SHP77 treated with DMSO at 0.1 percent for 48 hours (cell line): ENCODE measurements around the gene RNASE8.
"Not testable (repeated sequence)": the region's sequence is repeated elsewhere in the genome, so short reads cannot be mapped to it uniquely, and the experiment has no call there.

Source experiments
- DNase-seq: peaks from one replicate; lab custom pipeline; 2025; lab: John Stamatoyannopoulos, UW

RNASE8 gene

GRCh38 chr14:21057803-21058675 is at the start of gene RNASE8:
RNASE8 (plus strand) TSS chr14:21057822; CDS start chr14:21057893, 71 bp downstream.
- no peak for DNase-seq

- not testable (repeated sequence) for DNase-seq
Observed at GRCh38 chr14:21009721-21010120, 47.9 kb upstream of the RNASE8 start.

- no peak for DNase-seq
Observed at GRCh38 chr14:21011136-21011535, 46.5 kb upstream of the RNASE8 start.

GRCh38 chr14:21014761-21015190 is 42.8 kb upstream of the RNASE8 start:
- DNase-seq: peak; percentile 72

GRCh38 chr14:21015312-21015711 is 42.3 kb upstream of the RNASE8 start:
- DNase-seq: no peak

- DNase-seq: no peak
Observed at GRCh38 chr14:21016413-21017190, 41.0 kb upstream of the RNASE8 start.

- DNase-seq: no peak
Observed at GRCh38 chr14:21017528-21018245, 39.9 kb upstream of the RNASE8 start.

- no peak for DNase-seq
Observed at GRCh38 chr14:21018286-21018685, 39.3 kb upstream of the RNASE8 start.

- DNase-seq: no peak
Observed at GRCh38 chr14:21018781-21019180, 38.8 kb upstream of the RNASE8 start.

GRCh38 chr14:21019366-21019765 is 38.3 kb upstream of the RNASE8 start:
- no peak for DNase-seq

- no peak for DNase-seq
Observed at GRCh38 chr14:21020977-21021545, 36.6 kb upstream of the RNASE8 start.

- DNase-seq: no peak
Observed at GRCh38 chr14:21022686-21023085, 34.9 kb upstream of the RNASE8 start.

GRCh38 chr14:21023174-21023573 is 34.4 kb upstream of the RNASE8 start:
- no peak for DNase-seq

GRCh38 chr14:21023817-21024584 is 33.6 kb upstream of the RNASE8 start:
- no peak for DNase-seq

GRCh38 chr14:21024585-21025370 is 32.8 kb upstream of the RNASE8 start, which contains the start of gene NDRG2:
NDRG2 (minus strand) TSS chr14:21025061; CDS start chr14:21023315, 1,746 bp downstream.
- DNase-seq: no peak

- DNase-seq: no peak
Observed at GRCh38 chr14:21025371-21026273, 32.0 kb upstream of the RNASE8 start.

- no peak for DNase-seq
Observed at GRCh38 chr14:21026274-21026987, 31.2 kb upstream of the RNASE8 start.

- DNase-seq: no peak
Observed at GRCh38 chr14:21026988-21027315, 30.7 kb upstream of the RNASE8 start.

GRCh38 chr14:21029917-21030316 is 27.7 kb upstream of the RNASE8 start, which contains the start of gene TPPP2:
TPPP2 (plus strand) TSS chr14:21030217; CDS start chr14:21030582, 365 bp downstream.
- no peak for DNase-seq
